Hematopoietic multipotent progenitor cell (in vitro differentiated cells): ENCODE measurements around the gene SLC15A3. TPM values are rescaled to one million over a fixed set of nuclear protein-coding genes. Genes with fewer than 3 reads are reported as not detected.
A peak's percentile ranks its signal among the peaks of the same experiment; 100 is the strongest.

Experiments
- DNase-seq, 3 donors: peaks; one replicate each; pipeline ENCODE4 v3.0.0-alpha.2; 2011 to 2015; ENCODE audit warnings: low read depth in 2 of 3, low spot score in 2 of 3
- total RNA-seq: library from RNA; depleted of rRNA; stranded (reverse); fragments of >200 nt; gene quantifications from one replicate; pipeline ENCODE4 v1.2.3, GENCODE V29; 2012

The SLC15A3 gene
- 1.6 TPM for total RNA-seq

GRCh38 chr11:60951904-60952741 lies at the start of gene SLC15A3:
TSS of gene SLC15A3 (minus strand) at chr11:60952176. CDS start at chr11:60951551, 625 bp downstream.
- peak in 2 of 3 donors; percentile 73 to 89 for DNase-seq

GRCh38 chr11:61000426-61000825 lies 48.5 kb upstream of the SLC15A3 start:
- no peak for DNase-seq

GRCh38 chr11:60996381-60997138 lies 44.6 kb upstream of the SLC15A3 start:
- no peak for DNase-seq

GRCh38 chr11:60995798-60996197 lies 43.8 kb upstream of the SLC15A3 start:
- DNase-seq = no peak

GRCh38 chr11:60994541-60995080 lies 42.6 kb upstream of the SLC15A3 start:
- DNase-seq = no peak

- no peak for DNase-seq
Measured at GRCh38 chr11:60993615-60994014, 41.6 kb upstream of the SLC15A3 start.

GRCh38 chr11:60992842-60993409 lies 41.0 kb upstream of the SLC15A3 start:
- peak in 1 of 3 donors; percentile 51 for DNase-seq

GRCh38 chr11:60991457-60991856 lies 39.5 kb upstream of the SLC15A3 start:
- DNase-seq = no peak

GRCh38 chr11:60989093-60989650 lies 37.2 kb upstream of the SLC15A3 start:
- DNase-seq = no peak

GRCh38 chr11:60988658-60989057 lies 36.7 kb upstream of the SLC15A3 start:
- DNase-seq = no peak

- DNase-seq = no peak
Measured at GRCh38 chr11:60987577-60988277, 35.8 kb upstream of the SLC15A3 start.

GRCh38 chr11:60985991-60986915 lies 34.3 kb upstream of the SLC15A3 start:
- DNase-seq = peak in 1 of 3 donors; percentile 83

GRCh38 chr11:60985501-60985900 lies 33.5 kb upstream of the SLC15A3 start:
- no peak for DNase-seq

- no peak for DNase-seq
Measured at GRCh38 chr11:60984636-60985035, 32.7 kb upstream of the SLC15A3 start.

- no peak for DNase-seq
Measured at GRCh38 chr11:60984149-60984548, 32.2 kb upstream of the SLC15A3 start.

GRCh38 chr11:60982184-60982583 lies 30.2 kb upstream of the SLC15A3 start:
- DNase-seq = no peak

- DNase-seq = no peak
Measured at GRCh38 chr11:60981515-60981914, 29.5 kb upstream of the SLC15A3 start.

GRCh38 chr11:60978546-60979380 lies 26.8 kb upstream of the SLC15A3 start:
- no peak for DNase-seq
